ENCODE measurements around the gene GPR18. TPM values are rescaled to one million over a fixed set of nuclear protein-coding genes. Genes with fewer than 3 reads are reported as not detected.
"Not testable (repeated sequence)": the region's sequence is repeated elsewhere in the genome, so short reads cannot be mapped to it uniquely, and the experiment has no call there.

The GPR18 gene
- total RNA-seq, 2 donors from 2014 or later: 13.0 to 20.6 TPM

GRCh38 chr13:99215184-99215830 lies 42.9 kb downstream of the GPR18 start:
- H3K4me1 Mint-ChIP-seq (ENCODE audit: low read depth in 2 of 2): peaks cover 53 to 59% of the 10 kb centered on the region in 2 donors
- peak overlapping the region; percentile 32 to 74 for H3K27ac Mint-ChIP-seq
- H3K9me3 Mint-ChIP-seq: no peaks in the 10 kb centered on the region
- no peaks in the 10 kb centered on the region for H3K36me3 Mint-ChIP-seq
- H3K27me3 Mint-ChIP-seq: no peaks in the 10 kb centered on the region
- peak overlapping the region; percentile 85 for H3K4me3 Mint-ChIP-seq
- ATAC-seq (peak; percentile 69), DNase-seq (ENCODE audit: low spot score) (no peak)

GRCh38 chr13:99214731-99215130 lies 43.4 kb downstream of the GPR18 start:
- H3K9me3 Mint-ChIP-seq: no peaks in the 10 kb centered on the region
- peaks cover 52 to 55% of the 10 kb centered on the region in 2 donors for H3K4me1 Mint-ChIP-seq (ENCODE audit: low read depth in 2 of 2)
- H3K27me3 Mint-ChIP-seq: no peaks in the 10 kb centered on the region
- H3K36me3 Mint-ChIP-seq: no peaks in the 10 kb centered on the region
- DNase-seq (ENCODE audit: low spot score) (no peak), ATAC-seq (no peak)
- peak overlapping the region; percentile 7 to 32 for H3K27ac Mint-ChIP-seq
- peak overlapping the region; percentile 85 for H3K4me3 Mint-ChIP-seq

GRCh38 chr13:99214232-99214631 lies 43.9 kb downstream of the GPR18 start:
- Mint-ChIP-seq H3K9me3 (no peaks in the 10 kb centered on the region), H3K36me3 (no peaks in the 10 kb centered on the region), H3K27me3 (no peaks in the 10 kb centered on the region), H3K4me1 (ENCODE audit: low read depth in 2 of 2) (peaks cover 50% of the 10 kb centered on the region in 2 donors), H3K4me3 (peak overlapping the region; percentile 85), H3K27ac (peak overlapping the region; percentile 7 to 32)
- ATAC-seq: peak in 1 of 2 donors; percentile 41
- no peak for DNase-seq (ENCODE audit: low spot score)

GRCh38 chr13:99211421-99212035 lies 46.7 kb downstream of the GPR18 start:
- Mint-ChIP-seq H3K36me3 (peaks cover 5% of the 10 kb centered on the region), H3K9me3 (no peaks in the 10 kb centered on the region), H3K27ac (peak overlapping the region in 1 of 2 donors; percentile 16), H3K4me1 (ENCODE audit: low read depth in 2 of 2) (peaks cover 37 to 43% of the 10 kb centered on the region in 2 donors), H3K27me3 (no peaks in the 10 kb centered on the region), H3K4me3 (no peak overlapping the region)
- DNase-seq (ENCODE audit: low spot score) (no peak), ATAC-seq (no peak)

- peaks cover 44 to 48% of the 10 kb centered on the region in 2 donors for H3K4me1 Mint-ChIP-seq (ENCODE audit: low read depth in 2 of 2)
- H3K36me3 Mint-ChIP-seq; H3K27ac Mint-ChIP-seq; DNase-seq (ENCODE audit: low spot score); ATAC-seq; H3K4me3 Mint-ChIP-seq; H3K9me3 Mint-ChIP-seq; H3K27me3 Mint-ChIP-seq: not testable (repeated sequence)
Observed at GRCh38 chr13:99210627-99211026, 47.6 kb downstream of the GPR18 start.

- H3K27me3 Mint-ChIP-seq: no peaks in the 10 kb centered on the region
- H3K4me1 Mint-ChIP-seq (ENCODE audit: low read depth in 2 of 2): peaks cover 44 to 49% of the 10 kb centered on the region in 2 donors
- ATAC-seq (no peak), DNase-seq (ENCODE audit: low spot score) (no peak)
- peak overlapping the region in 1 of 2 donors; percentile 77 for H3K27ac Mint-ChIP-seq
- peaks cover 9% of the 10 kb centered on the region for H3K36me3 Mint-ChIP-seq
- H3K4me3 Mint-ChIP-seq: no peak overlapping the region
- no peaks in the 10 kb centered on the region for H3K9me3 Mint-ChIP-seq
Observed at GRCh38 chr13:99208845-99209527, 49.2 kb downstream of the GPR18 start.

GRCh38 chr13:99208185-99208584 lies 50.0 kb downstream of the GPR18 start:
- H3K27me3 Mint-ChIP-seq: no peaks in the 10 kb centered on the region
- no peak overlapping the region for H3K27ac Mint-ChIP-seq
- no peaks in the 10 kb centered on the region for H3K9me3 Mint-ChIP-seq
- H3K4me3 Mint-ChIP-seq: no peak overlapping the region
- peaks cover 51 to 56% of the 10 kb centered on the region in 2 donors for H3K4me1 Mint-ChIP-seq (ENCODE audit: low read depth in 2 of 2)
- no peak for DNase-seq (ENCODE audit: low spot score)
- ATAC-seq: no peak
- H3K36me3 Mint-ChIP-seq: peaks cover 9% of the 10 kb centered on the region

- Mint-ChIP-seq H3K27me3 (no peaks in the 10 kb centered on the region), H3K4me3 (no peak overlapping the region), H3K4me1 (ENCODE audit: low read depth in 2 of 2) (peaks cover 57 to 60% of the 10 kb centered on the region in 2 donors), H3K9me3 (no peaks in the 10 kb centered on the region), H3K27ac (peak overlapping the region; percentile 22 to 67), H3K36me3 (peaks cover 9% of the 10 kb centered on the region)
- DNase-seq (ENCODE audit: low spot score): no peak
- no peak for ATAC-seq
Observed at GRCh38 chr13:99207511-99207910, 50.7 kb downstream of the GPR18 start.

- no peak for ATAC-seq
- Mint-ChIP-seq H3K4me3 (no peak overlapping the region), H3K27me3 (no peaks in the 10 kb centered on the region), H3K4me1 (ENCODE audit: low read depth in 2 of 2) (peaks cover 60 to 64% of the 10 kb centered on the region in 2 donors), H3K9me3 (no peaks in the 10 kb centered on the region), H3K36me3 (peaks cover 9% of the 10 kb centered on the region), H3K27ac (peak overlapping the region; percentile 22 to 67)
- DNase-seq (ENCODE audit: low spot score): no peak
Observed at GRCh38 chr13:99206873-99207272, 51.3 kb downstream of the GPR18 start.

- peak overlapping the region in 1 of 2 donors; percentile 67 for H3K27ac Mint-ChIP-seq
- ATAC-seq (no peak), DNase-seq (ENCODE audit: low spot score) (no peak)
- no peak overlapping the region for H3K4me3 Mint-ChIP-seq
- no peaks in the 10 kb centered on the region for H3K9me3 Mint-ChIP-seq
- H3K27me3 Mint-ChIP-seq: no peaks in the 10 kb centered on the region
- H3K4me1 Mint-ChIP-seq (ENCODE audit: low read depth in 2 of 2): peaks cover 64 to 66% of the 10 kb centered on the region in 2 donors
- H3K36me3 Mint-ChIP-seq: peaks cover 13% of the 10 kb centered on the region
Observed at GRCh38 chr13:99206226-99206625, 52.0 kb downstream of the GPR18 start.

- H3K4me1 Mint-ChIP-seq (ENCODE audit: low read depth in 2 of 2): peaks cover 66 to 67% of the 10 kb centered on the region in 2 donors
- H3K9me3 Mint-ChIP-seq: no peaks in the 10 kb centered on the region
- peak overlapping the region; percentile 67 to 73 for H3K27ac Mint-ChIP-seq
- peak overlapping the region; percentile 85 for H3K4me3 Mint-ChIP-seq
- ATAC-seq: no peak
- H3K27me3 Mint-ChIP-seq: no peaks in the 10 kb centered on the region
- no peak for DNase-seq (ENCODE audit: low spot score)
- H3K36me3 Mint-ChIP-seq: peaks cover 15% of the 10 kb centered on the region
Observed at GRCh38 chr13:99205621-99206220, 52.5 kb downstream of the GPR18 start.

Data from natural killer cell treated with Interleukin-12 subunit alpha and Interleukin-12 subunit beta and Interleukin-15 and Interleukin-18, amount 100 ng/mL, for 72 hours (primary cell).